T-helper 2 cell treated with Interferon-gamma antibody and Interleukin-4, amounts not matched to agents 5 μg/mL and 100 μg/mL, for 36 hours (primary cell): ENCODE data around the gene ZNF608.

Experiments
- DNase-seq: peaks from one replicate; pipeline ENCODE4 v3.0.0; 2021; ENCODE audit warnings: low spot score
- H3K27ac Mint-ChIP-seq: one replicate; pipeline ENCODE4 v1.8.0; 2021; ENCODE audit warnings: mild to moderate bottlenecking, mixed read lengths
- H3K27me3 Mint-ChIP-seq: one replicate; pipeline ENCODE4 v1.8.0; 2021; ENCODE audit warnings: low read depth, mixed read lengths
- H3K36me3 Mint-ChIP-seq: one replicate; pipeline ENCODE4 v1.8.0; 2021; ENCODE audit warnings: low read depth, mixed read lengths
- H3K4me1 Mint-ChIP-seq: one replicate; pipeline ENCODE4 v1.8.0; 2021; ENCODE audit warnings: low read depth, mixed read lengths
- H3K4me3 Mint-ChIP-seq: one replicate; pipeline ENCODE4 v1.8.0; 2022; ENCODE audit warnings: mild to moderate bottlenecking, moderate library complexity, mixed read lengths
- H3K9me3 Mint-ChIP-seq: one replicate; pipeline ENCODE4 v1.8.0; 2021; ENCODE audit warnings: mixed read lengths

The ZNF608 gene

GRCh38 chr5:124736082-124736804 is 10.2 kb downstream of the ZNF608 start:
- Mint-ChIP-seq H3K4me1 (no peaks in the 10 kb centered on the region), H3K36me3 (no peaks in the 10 kb centered on the region), H3K27ac (no peak overlapping the region), H3K4me3 (no peak overlapping the region), H3K27me3 (peaks cover 17% of the 10 kb centered on the region), H3K9me3 (no peaks in the 10 kb centered on the region)
- DNase-seq = no peak

- peaks cover 17% of the 10 kb centered on the region for H3K27me3 Mint-ChIP-seq
- no peak for DNase-seq
These were observed 11.1 kb downstream of the ZNF608 start for GRCh38 chr5:124735169-124735858.

DNA sequence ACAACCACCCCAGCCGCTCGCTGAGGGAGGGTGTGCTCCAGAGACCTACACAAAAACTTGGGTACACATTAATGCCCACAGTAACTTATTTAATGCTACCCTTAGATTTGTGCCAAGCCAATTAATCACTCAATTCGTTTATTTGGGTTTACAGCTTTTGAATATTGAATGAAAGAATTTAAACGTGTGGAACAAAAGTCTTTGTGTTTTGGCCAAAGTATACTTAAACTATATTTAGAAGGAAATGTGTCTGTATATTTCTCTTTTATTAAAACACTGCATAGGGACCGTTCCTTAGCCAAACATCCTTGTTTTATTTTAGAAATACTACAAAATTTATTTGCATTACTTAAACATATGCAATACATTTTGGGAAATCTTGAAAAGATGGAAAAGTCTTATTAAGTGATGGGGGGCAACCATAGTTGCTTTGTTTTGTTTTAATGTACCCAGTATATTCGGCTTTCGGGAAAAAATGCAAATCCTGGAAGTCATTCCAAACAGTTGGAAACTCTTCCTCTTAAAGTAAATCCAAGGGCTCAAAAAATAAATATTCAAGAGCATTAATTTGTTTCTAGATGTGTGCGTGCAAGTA is 11.8 kb downstream of the ZNF608 start:
- Mint-ChIP-seq H3K4me3 (no peak overlapping the region), H3K27me3 (peaks cover 17% of the 10 kb centered on the region), H3K36me3 (no peaks in the 10 kb centered on the region), H3K9me3 (no peaks in the 10 kb centered on the region), H3K4me1 (no peaks in the 10 kb centered on the region), H3K27ac (no peak overlapping the region)
- no peak for DNase-seq

More at GRCh38 chr5:124735169-124735858, 11.1 kb downstream of the ZNF608 start:
- H3K4me3 Mint-ChIP-seq = no peak overlapping the region
- H3K4me1 Mint-ChIP-seq = no peaks in the 10 kb centered on the region
- H3K27ac Mint-ChIP-seq = no peak overlapping the region
- H3K9me3 Mint-ChIP-seq = no peaks in the 10 kb centered on the region
- H3K36me3 Mint-ChIP-seq = no peaks in the 10 kb centered on the region

- Mint-ChIP-seq H3K27me3 (peaks cover 17% of the 10 kb centered on the region), H3K27ac (no peak overlapping the region), H3K9me3 (no peaks in the 10 kb centered on the region), H3K36me3 (no peaks in the 10 kb centered on the region), H3K4me1 (no peaks in the 10 kb centered on the region), H3K4me3 (no peak overlapping the region)
- no peak for DNase-seq
These were observed 13.1 kb downstream of the ZNF608 start for GRCh38 chr5:124733329-124733650.

GRCh38 chr5:124732428-124733328 is 13.8 kb downstream of the ZNF608 start:
- H3K4me1 Mint-ChIP-seq = no peaks in the 10 kb centered on the region
- peaks cover 17% of the 10 kb centered on the region for H3K27me3 Mint-ChIP-seq

DNA sequence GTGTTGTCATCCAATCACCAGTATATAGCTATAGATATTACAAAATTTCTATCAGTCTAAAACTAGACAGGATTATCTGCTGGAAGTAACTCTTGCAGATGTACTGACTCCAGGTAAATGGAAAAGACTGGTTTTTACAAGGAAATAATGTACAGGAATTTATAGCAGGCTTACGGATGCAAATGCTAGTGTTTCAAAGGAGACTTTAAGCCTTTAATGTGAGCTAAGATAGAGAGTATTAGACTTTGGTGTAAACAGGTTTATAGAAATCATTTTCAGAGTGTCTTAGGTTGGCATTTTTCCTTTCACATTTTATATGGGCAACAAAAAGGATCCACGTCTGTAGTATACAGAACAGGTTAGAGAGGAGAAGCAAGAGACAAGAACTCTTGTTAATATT is 16.1 kb downstream of the ZNF608 start:
- DNase-seq = no peak
- no peak overlapping the region for H3K27ac Mint-ChIP-seq
- peaks cover 6% of the 10 kb centered on the region for H3K27me3 Mint-ChIP-seq
- H3K4me3 Mint-ChIP-seq = no peak overlapping the region
- no peaks in the 10 kb centered on the region for H3K36me3 Mint-ChIP-seq
- no peaks in the 10 kb centered on the region for H3K9me3 Mint-ChIP-seq
- H3K4me1 Mint-ChIP-seq = no peaks in the 10 kb centered on the region

More at GRCh38 chr5:124732428-124733328, 13.8 kb downstream of the ZNF608 start:
- Mint-ChIP-seq H3K9me3 (no peaks in the 10 kb centered on the region), H3K27ac (no peak overlapping the region), H3K36me3 (no peaks in the 10 kb centered on the region), H3K4me3 (no peak overlapping the region)
- DNase-seq = no peak

GRCh38 chr5:124729720-124730359 is 16.6 kb downstream of the ZNF608 start:
- Mint-ChIP-seq H3K27ac (no peak overlapping the region), H3K36me3 (no peaks in the 10 kb centered on the region), H3K4me1 (no peaks in the 10 kb centered on the region), H3K4me3 (no peak overlapping the region), H3K27me3 (peaks cover 2% of the 10 kb centered on the region), H3K9me3 (no peaks in the 10 kb centered on the region)
- no peak for DNase-seq

DNA sequence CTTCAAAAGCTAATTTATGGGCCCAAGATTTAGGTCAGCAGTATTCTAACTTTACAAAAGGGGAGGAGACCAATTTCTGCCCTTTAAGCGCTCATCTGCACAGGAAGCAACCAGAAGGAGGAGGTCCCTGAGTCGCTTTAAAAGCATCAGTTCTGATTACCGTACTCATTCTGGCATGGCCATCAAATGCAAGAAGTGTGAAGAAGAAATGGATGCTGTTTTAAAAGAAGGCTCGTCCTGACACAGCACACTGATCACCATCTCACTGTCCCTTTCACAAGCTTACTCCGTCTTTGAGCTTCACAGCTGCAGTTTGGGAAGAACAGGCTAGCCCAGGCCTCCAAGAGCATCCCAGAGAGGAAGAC is 17.5 kb downstream of the ZNF608 start:
- Mint-ChIP-seq H3K4me1 (no peaks in the 10 kb centered on the region), H3K27me3 (no peaks in the 10 kb centered on the region), H3K27ac (no peak overlapping the region), H3K4me3 (no peak overlapping the region), H3K9me3 (no peaks in the 10 kb centered on the region), H3K36me3 (no peaks in the 10 kb centered on the region)
- no peak for DNase-seq

DNA sequence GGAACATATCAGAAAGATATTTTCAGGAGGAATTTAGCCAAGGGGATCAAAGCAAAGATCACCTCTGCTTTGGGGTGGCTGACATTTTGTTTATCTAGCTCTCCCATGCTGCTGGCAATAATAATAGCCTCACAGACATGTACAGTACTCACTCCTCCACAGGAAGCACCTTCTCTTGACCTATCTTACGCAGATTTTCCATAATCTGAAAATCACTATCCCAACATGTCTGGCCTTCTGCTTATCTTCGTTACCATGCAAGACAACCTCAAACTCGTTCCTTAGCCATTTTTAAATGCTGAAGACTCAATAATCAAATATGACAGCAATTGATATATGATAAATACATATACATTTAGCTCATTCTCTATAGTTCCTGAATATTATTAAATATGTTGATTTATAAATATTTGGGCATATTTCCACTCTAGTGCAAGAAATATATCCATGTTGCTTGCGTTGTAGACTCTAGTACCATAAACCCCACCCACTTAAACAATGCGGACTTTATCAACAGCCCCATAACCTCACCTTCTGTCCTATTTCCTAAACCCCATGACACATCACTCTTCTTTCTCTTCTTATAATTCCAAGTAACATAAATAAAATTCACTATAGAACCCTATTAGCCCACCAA is 18.0 kb downstream of the ZNF608 start:
- H3K9me3 Mint-ChIP-seq = no peaks in the 10 kb centered on the region

DNA sequence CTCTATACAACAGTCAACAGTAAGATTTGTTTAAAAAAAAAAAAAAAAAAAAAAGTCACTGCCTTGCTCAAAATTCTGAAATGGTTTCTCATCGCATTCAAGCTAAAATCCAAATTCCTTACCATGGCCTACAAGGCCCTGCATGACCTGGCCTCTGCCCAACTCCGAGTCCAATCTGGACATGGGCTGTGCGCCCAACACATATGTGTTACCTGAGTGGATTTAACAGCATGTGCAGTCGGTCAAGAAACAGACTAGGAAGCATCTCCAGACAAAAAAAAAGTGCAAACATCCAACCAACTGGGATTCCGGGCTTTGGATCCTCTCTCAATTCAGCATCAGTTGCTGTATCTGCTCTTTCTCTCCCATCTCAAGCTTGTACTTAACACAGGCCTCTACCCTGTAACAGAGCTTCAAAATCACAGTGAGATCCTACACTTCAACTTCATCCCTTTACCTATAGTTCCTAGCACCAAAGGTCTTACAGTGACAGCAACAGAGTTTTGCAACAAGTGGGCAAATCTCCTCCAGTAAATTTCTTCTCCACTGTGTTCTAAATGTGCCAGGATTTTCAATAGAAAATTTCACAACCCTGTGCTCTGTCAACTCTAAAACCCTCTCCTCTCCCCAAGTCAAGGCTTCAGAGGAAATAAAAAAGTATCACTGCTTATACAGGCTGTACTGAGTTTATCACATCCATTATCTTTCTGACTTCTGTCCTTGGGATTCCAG is 19.6 kb downstream of the ZNF608 start:
- DNase-seq = no peak
- Mint-ChIP-seq H3K27me3 (no peaks in the 10 kb centered on the region), H3K27ac (no peak overlapping the region), H3K9me3 (no peaks in the 10 kb centered on the region), H3K36me3 (no peaks in the 10 kb centered on the region), H3K4me1 (no peaks in the 10 kb centered on the region), H3K4me3 (no peak overlapping the region)

More for the DNA sequence above, 18.0 kb downstream of the ZNF608 start:
- Mint-ChIP-seq H3K27ac (no peak overlapping the region), H3K36me3 (no peaks in the 10 kb centered on the region), H3K4me1 (no peaks in the 10 kb centered on the region), H3K27me3 (no peaks in the 10 kb centered on the region), H3K4me3 (no peak overlapping the region)
- no peak for DNase-seq

GRCh38 chr5:124725622-124726258 is 20.7 kb downstream of the ZNF608 start:
- Mint-ChIP-seq H3K4me3 (no peak overlapping the region), H3K36me3 (no peaks in the 10 kb centered on the region), H3K27me3 (no peaks in the 10 kb centered on the region), H3K9me3 (no peaks in the 10 kb centered on the region), H3K4me1 (no peaks in the 10 kb centered on the region), H3K27ac (no peak overlapping the region)
- no peak for DNase-seq

GRCh38 chr5:124725040-124725434 is 21.4 kb downstream of the ZNF608 start:
- no peak overlapping the region for H3K27ac Mint-ChIP-seq
- no peaks in the 10 kb centered on the region for H3K27me3 Mint-ChIP-seq
- no peaks in the 10 kb centered on the region for H3K4me1 Mint-ChIP-seq
- H3K9me3 Mint-ChIP-seq = no peaks in the 10 kb centered on the region
- no peak for DNase-seq
- no peak overlapping the region for H3K4me3 Mint-ChIP-seq
- H3K36me3 Mint-ChIP-seq = no peaks in the 10 kb centered on the region
